ENCODE measurements around the gene PLCG2.
"Not testable (repeated sequence)": the region's sequence is repeated elsewhere in the genome, so short reads cannot be mapped to it uniquely, and the experiment has no call there.

Gene PLCG2

GRCh38 chr16:81778861-81779535 lies at the start of gene PLCG2:
PLCG2 (plus strand) TSS chr16:81779291; CDS start chr16:81785990, 6,699 bp downstream.
- DNase-seq = peak in 13 of 58 donors; percentile 6 to 29 (median 17)

- DNase-seq = no peak
Measured at GRCh38 chr16:81729451-81729850, 49.6 kb upstream of the PLCG2 start.

GRCh38 chr16:81730090-81731051 lies 48.7 kb upstream of the PLCG2 start:
- peak in 56 of 58 donors; percentile 23 to 87 (median 72) for DNase-seq

GRCh38 chr16:81731649-81732048 lies 47.4 kb upstream of the PLCG2 start:
- DNase-seq = no peak

- DNase-seq = no peak
Measured at GRCh38 chr16:81732699-81733098, 46.4 kb upstream of the PLCG2 start.

GRCh38 chr16:81733295-81733694 lies 45.8 kb upstream of the PLCG2 start:
- no peak for DNase-seq

GRCh38 chr16:81734632-81735434 lies 44.3 kb upstream of the PLCG2 start:
- peak in 29 of 58 donors; percentile 8 to 73 (median 40) for DNase-seq

GRCh38 chr16:81737885-81738536 lies 41.1 kb upstream of the PLCG2 start:
- DNase-seq = peak in 56 of 58 donors; percentile 9 to 85 (median 64)

- DNase-seq = peak in 41 of 58 donors; percentile 7 to 59 (median 31)
Measured at GRCh38 chr16:81738783-81739496, 40.2 kb upstream of the PLCG2 start.

GRCh38 chr16:81739503-81739902 lies 39.6 kb upstream of the PLCG2 start:
- DNase-seq = no peak

- no peak for DNase-seq
Measured at GRCh38 chr16:81740169-81740568, 38.9 kb upstream of the PLCG2 start.

- DNase-seq = not testable (repeated sequence)
Measured at GRCh38 chr16:81741430-81741770, 37.7 kb upstream of the PLCG2 start.

GRCh38 chr16:81744385-81744784 lies 34.7 kb upstream of the PLCG2 start:
- no peak for DNase-seq

GRCh38 chr16:81744911-81745310 lies 34.2 kb upstream of the PLCG2 start:
- DNase-seq = no peak

- peak in 55 of 58 donors; percentile 7 to 77 (median 51) for DNase-seq
Measured at GRCh38 chr16:81745704-81746558, 33.2 kb upstream of the PLCG2 start.

- no peak for DNase-seq
Measured at GRCh38 chr16:81746566-81746965, 32.5 kb upstream of the PLCG2 start.

GRCh38 chr16:81748476-81749198 lies 30.5 kb upstream of the PLCG2 start:
- DNase-seq = no peak

- peak in 28 of 58 donors; percentile 7 to 44 (median 20) for DNase-seq
Measured at GRCh38 chr16:81752225-81752875, 26.7 kb upstream of the PLCG2 start.
